Left ventricle myocardium inferior (tissue), 1 donor: Measurements from ENCODE around the gene TBC1D13. TPM values are rescaled to one million over a fixed set of nuclear protein-coding genes. Genes with fewer than 3 reads are reported as not detected.

Experiments used
- DNase-seq: peaks from one replicate; pipeline ENCODE4 v3.0.0-alpha.2; 2020
- H3K27ac ChIP-seq: fragments of 200-600 bp; replicated peaks from 2 replicates; pipeline ENCODE4 v1.8.0; 2021
- H3K27me3 ChIP-seq: fragments of 200-600 bp; 2 replicates; pipeline ENCODE4 v1.8.0; 2021; ENCODE audit warnings: low read depth
- H3K36me3 ChIP-seq: fragments of 200-600 bp; 2 replicates; pipeline ENCODE4 v1.8.0; 2021
- H3K4me1 ChIP-seq: fragments of 200-600 bp; 2 replicates; pipeline ENCODE4 v1.8.0; 2021
- H3K4me3 ChIP-seq: fragments of 200-600 bp; 2 replicates; pipeline ENCODE4 v1.8.0; 2021; ENCODE audit warnings: mild to moderate bottlenecking, moderate library complexity
- H3K9me3 ChIP-seq: fragments of 200-600 bp; replicated peaks from 2 replicates; pipeline ENCODE4 v1.8.0; 2021
- CTCF ChIP-seq: fragments of 200-600 bp; IDR thresholded peaks from 2 replicates; pipeline ENCODE4 v1.8.0; 2021; ENCODE audit warnings: antibody characterized with exemption, mild to moderate bottlenecking, borderline replicate concordance
- intact Hi-C: fragments of 100-400 bp; cut with micrococcal nuclease; formaldehyde crosslinking; loops from one replicate; pipeline ENCODE4 v1.11.0; 2022
- total RNA-seq: library from RNA; stranded (reverse); fragmentation: NEBNext Ultra II Directional; extraction: Animal tissue kit (Norgen Biotek cat#: 25700); gene quantifications from one replicate; pipeline ENCODE4 v1.2.1, GENCODE V29; 2021
- donor health status: DM: no; HTN: yes; CAD: no; lungs with severe emphysema.

TBC1D13 gene
- total RNA-seq, 1 donor from 2014 or later: 17.9 TPM

- intact Hi-C loops: no loop called here
- no peaks in the 10 kb centered on the region for H3K27me3 ChIP-seq
- H3K4me3 ChIP-seq: no peak overlapping the region
- TF ChIP-seq CTCF: no peak
- peaks cover 33% of the 10 kb centered on the region for H3K36me3 ChIP-seq
- H3K27ac ChIP-seq: no peak overlapping the region
- no peaks in the 10 kb centered on the region for H3K4me1 ChIP-seq
- DNase-seq: no peak
- no peaks in the 10 kb centered on the region for H3K9me3 ChIP-seq
These were observed 22.8 kb downstream of the TBC1D13 start for GRCh38 chr9:128809831-128810230.

GRCh38 chr9:128810873-128811272 is 23.8 kb downstream of the TBC1D13 start:
- Histone ChIP-seq H3K27me3 (no peaks in the 10 kb centered on the region), H3K27ac (no peak overlapping the region), H3K4me1 (no peaks in the 10 kb centered on the region), H3K4me3 (no peak overlapping the region), H3K36me3 (peaks cover 22% of the 10 kb centered on the region), H3K9me3 (no peaks in the 10 kb centered on the region)
- no peak for DNase-seq
- no peak for TF ChIP-seq CTCF
- intact Hi-C loops: no loop called here

- Histone ChIP-seq H3K9me3 (no peaks in the 10 kb centered on the region), H3K27ac (peak within 1 kb of the TSS; percentile 97), H3K4me1 (peaks cover 22% of the 10 kb centered on the region), H3K36me3 (peaks cover 26% of the 10 kb centered on the region), H3K27me3 (no peaks in the 10 kb centered on the region), H3K4me3 (peak within 1 kb of the TSS; percentile 78)
- DNase-seq: peak; percentile 98
- intact Hi-C loops: no loop called here
- peak; percentile 97 for TF ChIP-seq CTCF
These were observed 31.2 kb downstream of the TBC1D13 start, which contains the start of gene ENDOG for GRCh38 chr9:128818099-128818838. TSS of gene ENDOG (plus strand) at chr9:128818500. CDS start at chr9:128818685, 185 bp downstream.

GRCh38 chr9:128818839-128819715 is 32.0 kb downstream of the TBC1D13 start:
- H3K4me1 ChIP-seq: peaks cover 22% of the 10 kb centered on the region
- peak overlapping the region; percentile 97 for H3K27ac ChIP-seq
- peak; percentile 40 for DNase-seq
- no peaks in the 10 kb centered on the region for H3K27me3 ChIP-seq
- intact Hi-C loops: no loop called here
- H3K36me3 ChIP-seq: peaks cover 33% of the 10 kb centered on the region
- TF ChIP-seq CTCF: no peak
- peak overlapping the region; percentile 78 for H3K4me3 ChIP-seq
- no peaks in the 10 kb centered on the region for H3K9me3 ChIP-seq

GRCh38 chr9:128819716-128820664 is 32.9 kb downstream of the TBC1D13 start:
- TF ChIP-seq CTCF: no peak
- Histone ChIP-seq H3K27me3 (no peaks in the 10 kb centered on the region), H3K36me3 (peaks cover 41% of the 10 kb centered on the region), H3K27ac (peak overlapping the region; percentile 97), H3K4me1 (peaks cover 22% of the 10 kb centered on the region), H3K9me3 (no peaks in the 10 kb centered on the region), H3K4me3 (peak overlapping the region; percentile 78)
- intact Hi-C loops: no loop called here
- peak; percentile 64 for DNase-seq
